GM12864 (cell line): ENCODE measurements around the gene CNTNAP5.

Experiments
- DNase-seq: peaks from one replicate; pipeline ENCODE4 v3.0.0-alpha.2; 2011; ENCODE audit warnings: low read depth
- H3K4me3 ChIP-seq: 2 replicates; pipeline ENCODE4 v1.5.1; 2011; ENCODE audit warnings: mild to moderate bottlenecking, low read depth, low read length, control low read depth
- TF ChIP-seq, protein P1 (sequence below): IDR thresholded peaks from 2 replicates; pipeline ENCODE4 v1.5.1; 2011; ENCODE audit warnings: low read depth, mild to moderate bottlenecking, moderate library complexity, low read length, control low read depth, inconsistent platforms; ENCODE audit errors: missing control alignments

CNTNAP5 gene

DNA sequence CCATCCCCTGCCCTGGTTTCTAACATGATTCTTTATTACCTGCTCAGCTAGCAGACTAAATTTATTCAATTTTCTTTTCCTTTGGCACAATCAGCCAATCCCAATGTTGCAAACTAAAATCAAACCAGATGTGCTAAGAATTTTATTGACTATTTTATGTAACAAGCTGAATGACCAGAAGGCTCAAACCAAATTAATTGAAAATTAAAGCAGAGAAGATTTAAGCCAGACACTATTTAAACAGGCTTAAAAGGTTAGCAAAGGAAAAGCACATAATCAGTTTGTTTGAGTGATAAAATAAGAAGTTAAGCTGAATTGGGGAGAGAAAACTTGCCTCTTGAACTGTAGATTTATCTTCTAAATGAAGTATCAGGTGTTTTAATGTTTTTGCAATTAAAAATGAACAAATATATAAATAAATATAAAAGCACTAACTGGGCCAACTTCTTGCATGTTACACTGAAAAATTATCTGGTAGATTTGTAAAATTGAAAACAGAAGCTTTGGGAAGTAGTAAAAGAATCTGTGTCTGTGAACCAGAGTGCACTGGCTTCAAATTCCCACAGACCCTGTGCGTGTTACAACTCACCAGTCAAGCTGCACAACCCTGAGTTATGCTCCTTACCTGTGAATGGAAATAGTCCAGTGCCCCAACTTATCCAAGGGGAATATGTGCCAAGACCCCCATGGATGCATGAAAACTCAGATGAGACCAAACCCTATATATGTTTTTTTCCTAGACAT, 283.4 kb downstream of the CNTNAP5 start:
- TF ChIP-seq, protein P1, sequence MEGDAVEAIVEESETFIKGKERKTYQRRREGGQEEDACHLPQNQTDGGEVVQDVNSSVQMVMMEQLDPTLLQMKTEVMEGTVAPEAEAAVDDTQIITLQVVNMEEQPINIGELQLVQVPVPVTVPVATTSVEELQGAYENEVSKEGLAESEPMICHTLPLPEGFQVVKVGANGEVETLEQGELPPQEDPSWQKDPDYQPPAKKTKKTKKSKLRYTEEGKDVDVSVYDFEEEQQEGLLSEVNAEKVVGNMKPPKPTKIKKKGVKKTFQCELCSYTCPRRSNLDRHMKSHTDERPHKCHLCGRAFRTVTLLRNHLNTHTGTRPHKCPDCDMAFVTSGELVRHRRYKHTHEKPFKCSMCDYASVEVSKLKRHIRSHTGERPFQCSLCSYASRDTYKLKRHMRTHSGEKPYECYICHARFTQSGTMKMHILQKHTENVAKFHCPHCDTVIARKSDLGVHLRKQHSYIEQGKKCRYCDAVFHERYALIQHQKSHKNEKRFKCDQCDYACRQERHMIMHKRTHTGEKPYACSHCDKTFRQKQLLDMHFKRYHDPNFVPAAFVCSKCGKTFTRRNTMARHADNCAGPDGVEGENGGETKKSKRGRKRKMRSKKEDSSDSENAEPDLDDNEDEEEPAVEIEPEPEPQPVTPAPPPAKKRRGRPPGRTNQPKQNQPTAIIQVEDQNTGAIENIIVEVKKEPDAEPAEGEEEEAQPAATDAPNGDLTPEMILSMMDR = no peak
- DNase-seq = no peak

DNA sequence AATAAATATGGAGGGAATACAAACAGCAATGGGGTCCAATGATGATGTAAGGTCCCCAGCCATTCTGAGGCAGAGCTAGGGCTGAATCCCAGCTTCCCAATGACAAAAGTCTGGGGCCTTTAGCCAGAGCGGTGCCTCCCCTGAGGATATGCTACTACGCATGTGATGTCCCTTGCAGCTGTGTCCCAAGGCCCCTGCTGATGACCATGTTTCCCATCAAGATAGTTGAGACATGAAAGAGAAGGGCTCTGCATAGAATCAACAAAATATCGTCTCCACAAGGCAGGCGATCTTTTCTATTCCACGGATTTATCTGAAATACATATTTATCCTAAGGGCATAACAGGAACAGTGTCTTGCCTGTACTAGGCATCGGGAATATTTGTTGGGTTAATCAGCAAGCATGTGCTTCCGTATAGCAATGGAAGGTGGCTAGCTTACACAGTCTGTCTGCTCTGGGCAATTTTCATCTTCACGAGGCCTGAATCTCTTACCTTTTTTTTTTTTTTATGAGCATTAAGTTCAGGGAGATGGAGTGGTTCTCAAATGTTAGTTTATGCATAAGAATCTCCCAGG, 284.6 kb downstream of the CNTNAP5 start:
- TF ChIP-seq, protein P1 = no peak
- DNase-seq = no peak
- H3K4me3 ChIP-seq = no peak overlapping the region

More for the DNA sequence above, 283.4 kb downstream of the CNTNAP5 start:
- H3K4me3 ChIP-seq = no peak overlapping the region

DNA sequence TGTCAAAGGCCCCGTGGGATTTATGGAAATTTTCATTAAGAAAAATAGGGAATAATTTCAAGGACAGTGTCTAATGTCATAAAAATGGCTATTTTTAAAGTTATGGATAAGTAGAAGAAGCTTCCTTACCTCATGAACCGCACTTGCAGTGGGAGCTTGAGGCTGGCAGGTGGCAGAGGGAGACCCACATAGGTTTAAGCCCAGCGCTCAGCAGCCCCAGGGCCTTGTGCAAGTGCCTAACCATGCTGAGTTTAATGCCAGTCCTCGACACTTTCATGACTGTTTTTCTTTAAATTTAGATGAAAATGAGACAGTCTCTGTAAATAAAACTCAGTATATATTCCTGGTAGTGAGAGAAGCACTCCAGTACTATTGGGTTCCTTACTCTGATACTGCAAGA, 285.6 kb downstream of the CNTNAP5 start:
- TF ChIP-seq, protein P1 = no peak
- DNase-seq = no peak
- H3K4me3 ChIP-seq = no peak overlapping the region

DNA sequence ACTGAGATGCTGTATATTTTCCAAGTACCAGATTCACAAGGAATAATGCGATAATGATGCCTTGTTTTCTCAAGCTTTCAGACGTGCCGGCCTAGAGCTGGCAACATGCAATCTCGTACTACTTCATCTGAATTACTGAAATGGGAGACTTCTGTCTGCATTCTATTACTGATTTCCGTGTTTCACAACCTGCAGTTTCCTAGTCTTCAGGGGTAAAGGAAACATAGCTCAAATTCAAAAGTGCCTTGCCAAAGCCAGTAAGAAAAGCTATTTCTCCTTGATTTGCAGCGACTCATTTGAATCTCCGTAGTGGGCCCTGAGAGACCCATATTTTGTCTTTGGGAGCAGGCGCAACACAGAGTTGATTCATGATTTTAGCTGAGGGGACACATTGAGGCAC, 289.0 kb downstream of the CNTNAP5 start:
- H3K4me3 ChIP-seq = no peak overlapping the region
- no peak for DNase-seq
- TF ChIP-seq, protein P1 = no peak

DNA sequence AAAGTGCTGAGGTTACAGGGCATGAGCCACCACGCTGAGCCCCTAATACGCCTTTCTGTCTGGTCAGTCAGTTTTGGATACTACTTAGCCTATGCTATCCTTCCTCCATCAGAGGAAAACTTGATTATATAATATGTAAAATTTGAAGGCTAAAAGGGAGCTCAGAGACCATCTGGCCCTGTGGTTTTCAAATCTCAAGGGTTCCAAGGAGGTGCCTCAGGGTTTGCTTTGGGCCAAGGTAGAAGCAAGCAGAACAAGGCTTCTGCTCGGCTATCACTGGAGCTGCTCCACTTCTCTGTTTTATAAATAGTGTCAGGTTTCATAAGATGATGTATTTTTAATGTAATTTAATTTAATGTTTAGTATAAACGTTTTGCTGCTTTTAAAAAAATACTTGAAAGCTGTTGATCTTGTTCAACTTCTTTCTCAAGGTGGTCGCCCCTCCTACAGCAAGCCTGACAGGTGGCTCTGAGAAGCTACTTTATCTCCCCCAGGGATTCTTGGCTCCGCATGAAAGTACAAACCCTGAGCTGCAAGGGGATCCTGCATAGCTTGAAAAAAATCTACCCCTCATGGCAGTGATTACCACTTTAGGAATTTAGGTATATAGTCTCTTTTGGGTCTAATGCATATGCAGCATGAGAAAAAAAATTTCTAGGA, 290.3 kb downstream of the CNTNAP5 start:
- TF ChIP-seq, protein P1 = no peak
- no peak for DNase-seq
- no peak overlapping the region for H3K4me3 ChIP-seq

DNA sequence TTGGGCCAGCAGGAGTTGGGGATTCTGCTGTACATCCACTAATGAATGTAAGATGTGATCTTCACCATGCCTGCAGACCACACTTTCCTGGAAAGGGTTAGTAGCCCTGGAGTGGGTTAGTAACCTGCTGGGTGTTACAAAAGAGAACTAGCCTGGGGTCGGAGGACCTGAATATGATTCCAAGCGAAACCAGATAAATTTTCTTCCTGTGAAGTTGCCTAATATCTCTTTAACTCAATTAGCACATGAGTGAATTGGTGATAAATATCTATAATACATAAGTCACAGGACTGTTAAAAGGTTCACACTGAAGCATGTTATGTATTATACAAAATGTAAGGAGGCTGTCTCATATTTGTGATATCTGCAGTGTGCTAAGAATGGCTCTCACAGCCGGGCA, 291.0 kb downstream of the CNTNAP5 start:
- DNase-seq = no peak
- TF ChIP-seq, protein P1 = no peak
- H3K4me3 ChIP-seq = no peak overlapping the region
